Smooth muscle cell of the brain vasculature (primary cell): ENCODE results near the gene NR6A1.

Experiments
- DNase-seq: peaks from one replicate; pipeline ENCODE4 v3.0.0-alpha.2; 2012; ENCODE audit warnings: low read depth, low spot score

Gene NR6A1

DNA sequence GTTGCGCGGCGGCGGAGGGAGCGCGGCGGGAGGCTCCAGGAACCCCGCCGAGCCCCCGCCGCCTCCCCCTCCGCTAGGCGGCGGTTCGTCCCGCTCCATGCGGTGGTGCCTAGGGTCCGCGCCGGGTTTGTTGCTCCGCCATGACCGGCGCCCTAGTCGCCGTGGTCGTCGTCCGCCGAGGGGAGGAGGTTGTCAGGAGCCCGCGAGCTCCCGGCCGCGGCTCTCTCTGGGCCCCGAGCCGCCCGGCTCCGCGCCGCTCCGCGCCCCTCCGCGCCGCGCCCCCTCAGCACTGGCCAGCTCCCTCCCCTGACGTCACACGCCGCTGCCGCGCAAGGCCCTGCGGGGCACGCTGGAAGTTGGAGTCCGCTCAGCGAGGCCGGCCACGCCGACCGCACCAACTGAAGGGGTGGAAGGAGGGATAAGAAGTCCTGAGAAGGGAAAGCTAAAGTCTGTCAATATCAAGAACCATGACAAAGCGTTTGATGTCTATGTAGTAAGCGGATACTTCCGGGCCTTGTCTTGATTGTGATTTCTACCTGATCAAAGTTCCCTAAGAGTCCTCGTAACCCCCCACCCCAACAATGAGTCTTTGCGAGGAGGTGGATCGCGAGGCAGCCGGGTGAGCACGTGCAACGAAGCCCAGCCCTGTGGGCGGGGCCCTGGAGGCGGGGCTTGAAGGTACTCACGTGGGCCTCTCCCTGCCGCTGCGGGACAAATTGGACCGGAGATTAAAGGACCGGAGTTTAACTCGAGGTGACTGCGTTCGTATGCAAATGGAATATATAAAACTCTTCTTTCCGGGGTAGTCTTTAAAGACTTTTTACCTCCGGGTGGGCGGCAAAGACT lies at the start of gene NR6A1:
Gene NR6A1, minus strand, starts transcription at position 291 of the 846 bp plus-strand sequence.
- DNase-seq = peak; percentile 93

DNA sequence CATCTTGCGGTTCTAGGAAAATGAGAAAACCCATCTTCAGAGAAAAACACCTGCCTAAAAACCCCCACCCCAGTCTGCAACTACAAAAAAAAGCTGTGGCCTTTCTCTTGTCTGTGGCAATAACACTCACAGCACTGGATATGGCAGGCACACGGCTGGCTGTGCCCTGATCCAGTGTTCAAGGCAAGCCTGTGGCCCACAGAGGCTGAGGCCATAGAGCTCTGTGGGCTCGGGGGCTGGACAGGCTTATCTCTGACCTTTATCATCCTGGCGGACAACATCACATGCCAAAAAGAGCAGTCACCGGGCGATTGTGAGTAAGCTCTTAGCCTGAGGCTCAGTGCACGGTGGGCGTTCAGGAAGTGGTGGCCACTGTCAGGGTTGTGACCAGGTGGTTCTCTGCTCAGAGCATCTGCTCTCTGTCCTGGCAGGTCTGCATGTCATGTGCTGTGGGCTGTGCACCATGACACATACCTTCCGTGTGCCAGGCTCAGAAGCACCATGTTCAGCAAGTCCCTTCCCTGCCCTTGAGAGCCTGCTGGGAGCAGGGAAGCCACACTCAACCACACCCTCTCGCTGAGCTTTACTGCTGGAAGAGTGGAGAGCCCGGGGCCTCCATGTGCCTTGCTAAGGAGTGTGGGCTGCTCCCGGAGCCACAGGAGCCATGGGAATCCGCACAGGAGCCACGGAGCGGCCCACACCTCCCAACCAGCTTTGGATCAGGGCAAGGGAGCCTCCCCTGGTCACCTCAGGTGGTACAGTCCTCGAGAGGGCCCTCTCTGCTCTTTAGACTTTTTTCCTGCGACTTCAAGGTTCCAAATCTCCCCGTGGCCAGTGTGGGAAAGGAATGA lies 47.5 kb upstream of the NR6A1 start:
- DNase-seq = no peak

- DNase-seq = no peak
These were observed 44.5 kb upstream of the NR6A1 start for GRCh38 chr9:124815601-124816000.

DNA sequence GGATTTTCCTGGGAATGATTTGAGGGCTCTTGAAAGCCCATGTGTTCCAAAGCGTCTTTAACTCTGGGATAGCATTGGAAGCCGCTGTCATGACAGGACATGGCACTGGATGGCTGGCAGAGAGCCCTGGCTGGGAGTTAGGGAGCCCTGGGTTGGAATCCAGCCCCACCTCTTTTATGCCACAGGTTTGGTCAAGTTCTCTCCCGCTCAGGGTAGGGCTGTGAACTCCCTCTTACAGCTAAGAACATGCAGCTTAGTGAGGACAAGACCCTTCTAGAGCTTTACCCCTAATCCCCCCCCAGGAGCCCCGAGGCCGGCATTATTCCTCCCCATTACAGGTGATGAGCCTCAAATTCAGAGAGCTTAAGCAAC lies 43.0 kb upstream of the NR6A1 start:
- DNase-seq = no peak

DNA sequence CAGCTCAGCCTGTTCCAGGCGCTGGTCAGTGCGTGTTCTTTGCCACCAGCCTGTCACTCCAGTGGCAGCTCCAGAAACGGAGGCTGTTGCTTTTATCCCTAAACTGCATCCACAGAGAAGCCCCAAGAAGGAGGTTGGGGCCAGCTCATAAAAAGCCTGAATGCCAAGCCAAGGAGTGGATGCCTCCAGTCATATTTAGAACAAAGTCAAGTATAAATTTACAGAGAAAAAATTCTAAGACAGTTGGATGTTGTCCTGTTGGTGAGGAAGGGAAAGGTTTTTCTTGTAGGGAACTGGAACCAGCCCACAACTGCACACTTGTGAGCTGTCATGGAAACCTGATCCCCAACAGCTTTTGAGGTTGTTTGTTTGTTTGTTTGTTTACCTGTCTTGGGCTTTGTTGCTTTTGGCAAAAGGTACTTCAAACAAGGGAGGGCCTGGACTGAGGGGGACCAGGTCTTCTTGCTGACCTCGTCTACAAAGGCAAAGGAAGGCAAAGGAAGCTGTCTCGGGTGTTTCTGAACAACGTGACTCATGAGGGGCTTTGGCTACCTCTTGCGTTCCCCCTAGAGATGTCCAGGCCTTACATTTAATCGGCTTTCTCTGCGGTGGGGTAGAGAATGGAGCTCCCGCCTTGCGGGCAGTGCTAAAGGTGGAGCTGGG lies 42.5 kb upstream of the NR6A1 start:
- no peak for DNase-seq

DNA sequence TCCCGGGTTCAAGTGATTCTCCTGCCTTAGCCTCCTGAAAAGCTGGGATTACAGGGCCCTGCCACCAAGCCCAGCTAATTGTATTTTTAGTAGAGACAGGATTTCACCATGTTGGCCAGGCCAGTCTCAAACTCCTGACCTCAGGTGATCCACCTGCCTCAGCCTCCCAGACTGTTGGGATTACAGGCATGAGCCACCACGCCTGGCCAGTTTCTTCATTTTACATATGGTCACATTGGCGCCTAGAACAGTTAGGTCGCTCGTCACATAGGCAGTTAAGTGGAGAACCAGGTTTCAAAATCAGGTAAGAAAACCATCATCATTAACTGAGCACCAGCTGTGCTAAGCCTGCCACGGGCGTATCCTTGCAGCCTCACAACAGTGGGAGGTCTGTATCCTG lies 41.9 kb upstream of the NR6A1 start:
- DNase-seq = no peak

DNA sequence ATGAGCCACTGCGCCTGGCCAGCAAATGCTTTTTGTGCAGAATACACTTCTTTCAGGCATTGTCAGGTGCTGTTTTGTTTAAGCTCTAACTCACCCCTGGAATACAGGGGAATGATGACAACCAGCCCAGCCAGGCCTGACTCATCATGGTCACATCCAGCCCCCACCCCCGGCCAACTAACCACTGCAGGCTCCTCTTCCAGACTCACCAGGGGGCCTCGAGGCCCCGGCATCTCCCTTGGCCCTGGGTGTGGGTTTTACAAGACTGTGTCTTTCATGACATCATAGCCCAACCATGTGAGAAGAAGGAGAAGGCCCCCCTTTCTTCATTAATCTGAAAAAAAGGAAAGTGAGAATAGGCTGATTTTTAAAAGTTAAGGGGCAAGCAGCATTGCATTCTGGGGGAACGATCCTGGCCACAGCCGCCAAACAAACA lies 41.3 kb upstream of the NR6A1 start:
- peak; percentile 99 for DNase-seq

- peak; percentile 87 for DNase-seq
These were observed 39.7 kb upstream of the NR6A1 start for GRCh38 chr9:124810663-124811355.

GRCh38 chr9:124809741-124810500 lies 38.8 kb upstream of the NR6A1 start:
- DNase-seq = no peak

- DNase-seq = no peak
These were observed 38.1 kb upstream of the NR6A1 start for GRCh38 chr9:124809211-124809610.

DNA sequence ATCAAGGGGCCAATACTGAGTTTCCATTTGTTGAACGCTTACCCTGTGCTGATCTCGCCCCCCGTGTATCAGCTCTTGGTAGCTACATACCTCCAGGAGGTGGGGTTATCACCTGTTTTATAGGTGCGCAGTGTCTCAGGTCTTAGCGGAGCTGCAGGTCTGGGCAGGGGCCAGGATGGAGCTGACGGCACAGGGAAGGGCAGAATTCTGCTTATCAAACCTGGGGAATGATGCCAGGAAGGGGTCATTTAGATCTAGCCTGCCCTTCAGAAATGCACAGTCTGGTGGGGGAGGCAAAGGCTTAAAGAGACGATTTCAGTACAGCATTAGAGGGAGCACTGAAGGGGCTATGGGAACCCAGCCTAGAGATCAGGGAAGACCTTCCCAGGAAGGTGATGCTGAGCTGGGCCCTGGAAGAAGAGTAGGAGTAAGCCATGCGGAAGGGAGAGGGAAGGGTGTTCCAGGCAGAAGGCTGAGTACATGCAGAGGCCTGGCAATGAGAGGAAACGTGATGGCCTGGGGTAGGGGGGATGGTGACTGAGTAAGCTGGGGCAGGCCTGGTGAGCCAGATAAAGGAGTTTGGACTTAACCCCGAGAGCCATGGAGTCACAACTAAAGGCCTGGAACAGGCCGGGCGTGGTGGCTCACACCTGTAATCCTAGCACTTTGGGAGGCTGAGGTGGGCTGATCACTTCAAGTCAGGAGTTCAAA lies 37.3 kb upstream of the NR6A1 start:
- no peak for DNase-seq

GRCh38 chr9:124805186-124805585 lies 34.1 kb upstream of the NR6A1 start:
- no peak for DNase-seq

- no peak for DNase-seq
These were observed 32.8 kb upstream of the NR6A1 start for GRCh38 chr9:124803911-124804310.

DNA sequence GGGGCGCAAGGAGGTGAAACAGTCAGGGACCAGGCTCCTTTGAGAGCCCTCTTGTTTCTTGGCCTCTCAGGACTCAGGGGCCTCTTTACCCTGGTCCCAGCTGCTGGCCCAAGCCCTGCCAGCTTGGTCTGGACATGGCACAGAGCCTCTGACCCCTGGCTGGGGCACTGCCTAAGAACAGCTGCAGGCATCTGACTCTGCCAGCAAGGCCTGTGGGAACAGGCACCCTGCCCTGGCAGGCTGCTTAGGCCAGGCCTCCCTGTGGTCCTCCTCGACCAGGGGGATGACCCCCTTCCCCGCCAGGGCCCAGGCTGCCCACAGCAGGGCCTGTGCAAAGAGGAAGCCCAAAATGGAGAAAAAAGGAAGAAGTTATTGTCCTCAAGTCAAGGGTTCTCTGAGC lies 31.3 kb upstream of the NR6A1 start:
- DNase-seq = no peak

- DNase-seq = no peak
These were observed 30.2 kb upstream of the NR6A1 start for GRCh38 chr9:124801356-124801755.

DNA sequence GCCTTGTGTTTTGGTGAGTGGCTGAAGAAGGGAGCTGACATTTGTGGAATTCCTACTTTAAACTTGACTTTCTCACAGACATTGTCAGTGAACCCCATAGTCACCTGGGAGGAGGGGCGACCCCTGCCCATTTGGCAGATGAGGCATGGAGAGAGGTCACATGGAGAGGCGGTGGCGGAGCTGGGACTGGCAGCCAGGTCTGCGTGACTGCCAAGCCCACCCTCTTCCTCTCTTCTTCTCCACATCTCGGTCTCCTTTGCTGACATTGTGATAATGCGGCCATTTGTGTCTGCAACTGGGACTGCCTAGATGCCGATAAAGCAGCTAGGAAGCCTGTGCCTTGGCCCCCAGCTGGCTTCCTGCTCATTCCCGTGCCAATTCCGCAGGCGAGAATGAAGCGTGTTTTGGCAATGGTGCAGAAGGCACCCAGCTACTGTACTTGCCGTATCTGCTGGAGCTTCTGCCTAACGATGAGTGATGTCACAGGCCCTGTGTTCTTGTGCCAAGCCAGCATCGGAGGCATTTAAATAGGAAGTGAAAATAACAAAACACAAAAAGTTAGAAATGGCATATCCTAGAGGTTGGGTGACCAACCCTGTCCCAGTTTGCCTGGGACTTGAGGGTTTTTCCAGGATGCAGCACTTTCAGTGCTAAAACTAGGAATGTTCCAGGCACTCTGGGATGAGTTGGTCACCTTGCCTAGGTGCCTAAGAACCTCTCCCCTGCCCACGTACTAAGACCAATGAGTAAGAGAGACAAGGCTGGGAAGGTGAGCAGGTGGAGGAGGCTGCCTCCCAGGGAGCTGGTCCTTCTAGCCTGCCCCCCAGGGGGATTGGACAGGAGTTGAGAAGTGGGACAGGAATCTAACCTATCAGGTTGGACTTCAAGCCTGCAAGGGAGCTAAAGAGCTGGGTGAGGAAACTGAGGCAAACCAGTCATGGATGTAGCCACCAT lies 29.5 kb upstream of the NR6A1 start:
- DNase-seq = no peak

- no peak for DNase-seq
These were observed 28.3 kb upstream of the NR6A1 start for GRCh38 chr9:124799274-124800006.

- no peak for DNase-seq
These were observed 26.4 kb upstream of the NR6A1 start for GRCh38 chr9:124797343-124798103.
